Caco-2 (cell line): ENCODE data around the gene PI4KA. TPM values are rescaled to one million over a fixed set of nuclear protein-coding genes. Genes with fewer than 3 reads are reported as not detected.
"Not testable (repeated sequence)": the region's sequence is repeated elsewhere in the genome, so short reads cannot be mapped to it uniquely, and the experiment has no call there.

Experiments used
- BruUV-seq: library from RNA; stranded (reverse); fragments of 400-500 nt; replicated peaks from 2 replicates; lab custom pipeline; 2021; lab: Mats Ljungman, UMichigan
- CTCF ChIA-PET: fragments of 300-600 bp; sonication (Branson Sonifier 250); formaldehyde crosslinking; loops from one replicate; lab custom pipeline; 2022; ENCODE audit warnings: antibody characterized with exemption; lab: Charles Lee
- POLR2A ChIA-PET: fragments of 300-600 bp; sonication (Branson Sonifier 250); formaldehyde crosslinking; loops from one replicate; lab custom pipeline; 2022; ENCODE audit warnings: antibody characterized with exemption; lab: Charles Lee
- DNase-seq, 2 experiments: peaks; one replicate each; pipeline versions ENCODE4 v3.0.0 to v3.0.0-alpha.2; 2020 to 2022
- H3K27me3 ChIP-seq: replicated peaks from 2 replicates; pipeline ENCODE4 v1.6.0; 2011; ENCODE audit warnings: low read length; ENCODE audit not compliant: control insufficient read depth, insufficient read depth
- H3K36me3 ChIP-seq: 2 replicates; pipeline ENCODE4 v1.5.1; 2011; ENCODE audit warnings: low read length; ENCODE audit not compliant: control insufficient read depth, insufficient read depth
- H3K4me1 ChIP-seq: fragments of 250-450 bp; sonication (Bioruptor Pico); 2 replicates; pipeline ENCODE4 v1.5.1; 2020; ENCODE audit warnings: mild to moderate bottlenecking
- H3K4me3 ChIP-seq: 2 replicates; pipeline ENCODE4 v1.5.1; 2011; ENCODE audit warnings: low read depth, mild to moderate bottlenecking, control low read depth, low read length
- H3K9me3 ChIP-seq: fragments of 250-450 bp; sonication (Bioruptor Pico); 2 replicates; pipeline ENCODE4 v1.5.1; 2020; ENCODE audit warnings: mild to moderate bottlenecking, moderate library complexity
- H3K27ac Mint-ChIP-seq: one replicate; pipeline ENCODE4 v1.8.0; 2022; ENCODE audit warnings: mixed read lengths; ENCODE audit not compliant: unreplicated experiment
- H3K27me3 Mint-ChIP-seq: one replicate; pipeline ENCODE4 v1.8.0; 2022; ENCODE audit warnings: mixed read lengths; ENCODE audit not compliant: insufficient read depth, unreplicated experiment
- H3K36me3 Mint-ChIP-seq: one replicate; pipeline ENCODE4 v1.8.0; 2022; ENCODE audit warnings: mild to moderate bottlenecking, mixed read lengths; ENCODE audit not compliant: insufficient read depth, unreplicated experiment
- H3K4me1 Mint-ChIP-seq: one replicate; pipeline ENCODE4 v1.8.0; 2022; ENCODE audit warnings: low read depth, mixed read lengths; ENCODE audit not compliant: unreplicated experiment
- H3K4me3 Mint-ChIP-seq: one replicate; pipeline ENCODE4 v1.8.0; 2022; ENCODE audit warnings: mild to moderate bottlenecking, moderate library complexity, mixed read lengths; ENCODE audit not compliant: unreplicated experiment
- H3K9me3 Mint-ChIP-seq: one replicate; pipeline ENCODE4 v1.8.0; 2022; ENCODE audit warnings: mixed read lengths; ENCODE audit not compliant: unreplicated experiment
- intact Hi-C: fragments of 100-400 bp; cut with micrococcal nuclease; formaldehyde crosslinking; loops from one replicate; pipeline ENCODE4 v1.10.0; 2022; ENCODE audit not compliant: unreplicated experiment
- total RNA-seq: library from RNA; stranded (reverse); gene quantifications from 2 replicates; pipeline ENCODE4 v1.2.3, GENCODE V29; 2022
- TF ChIP-seq, protein P1 (sequence below), 2 experiments: fragments of 200-600 bp in 1 of 2; IDR thresholded peaks; 1 replicate in 1 of 2; 2 replicates in 1 of 2; pipeline versions ENCODE4 v1.5.1 to v1.8.0; 2011 to 2022; ENCODE audit warnings: antibody characterized with exemption in 1 of 2, control low read depth in 1 of 2, inconsistent platforms in 1 of 2, low read depth in 1 of 2, low read length in 1 of 2, mild to moderate bottlenecking in 1 of 2, moderate library complexity in 1 of 2; ENCODE audit not compliant: insufficient read depth in 1 of 2, severe bottlenecking in 1 of 2, unreplicated experiment in 1 of 2

The PI4KA gene
- total RNA-seq, 1 experiment from 2014 or later, result 66.9 TPM

DNA sequence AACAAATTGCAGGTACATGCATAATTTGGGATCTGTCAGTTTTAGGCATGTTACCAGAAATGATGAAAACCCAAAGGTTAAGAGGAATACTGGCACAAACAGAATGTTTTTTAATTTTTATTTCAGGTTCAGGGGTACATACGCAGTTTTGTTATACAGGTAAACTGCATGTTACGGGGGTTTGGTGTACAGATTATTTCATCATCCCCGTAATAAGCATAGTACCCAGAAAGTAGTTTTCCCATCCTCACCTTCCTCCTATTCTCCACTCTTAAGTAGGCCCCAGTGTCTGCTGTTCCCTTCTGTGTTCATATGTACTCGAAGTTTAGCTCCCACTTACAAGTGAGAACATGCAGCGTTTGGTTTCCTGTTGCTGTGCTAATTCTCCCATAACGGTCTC is 33.0 kb downstream of the PI4KA start:
- Mint-ChIP-seq H3K4me1 (peaks cover 6% of the 10 kb centered on the region), H3K9me3 (no peaks in the 10 kb centered on the region), H3K4me3 (no peak overlapping the region), H3K27me3 (no peaks in the 10 kb centered on the region), H3K27ac (no peak overlapping the region), H3K36me3 (peaks cover 20% of the 10 kb centered on the region)
- Histone ChIP-seq H3K27me3 (no peaks in the 10 kb centered on the region), H3K4me3 (no peak overlapping the region), H3K4me1 (peaks cover 12% of the 10 kb centered on the region), H3K9me3 (no peaks in the 10 kb centered on the region), H3K36me3 (no peaks in the 10 kb centered on the region)
- intact Hi-C loops, result no loop called here
- ChIA-PET POLR2A (no interaction called here), CTCF (no interaction called here)
- no TSS peak for BruUV-seq
- TF ChIP-seq, protein P1, sequence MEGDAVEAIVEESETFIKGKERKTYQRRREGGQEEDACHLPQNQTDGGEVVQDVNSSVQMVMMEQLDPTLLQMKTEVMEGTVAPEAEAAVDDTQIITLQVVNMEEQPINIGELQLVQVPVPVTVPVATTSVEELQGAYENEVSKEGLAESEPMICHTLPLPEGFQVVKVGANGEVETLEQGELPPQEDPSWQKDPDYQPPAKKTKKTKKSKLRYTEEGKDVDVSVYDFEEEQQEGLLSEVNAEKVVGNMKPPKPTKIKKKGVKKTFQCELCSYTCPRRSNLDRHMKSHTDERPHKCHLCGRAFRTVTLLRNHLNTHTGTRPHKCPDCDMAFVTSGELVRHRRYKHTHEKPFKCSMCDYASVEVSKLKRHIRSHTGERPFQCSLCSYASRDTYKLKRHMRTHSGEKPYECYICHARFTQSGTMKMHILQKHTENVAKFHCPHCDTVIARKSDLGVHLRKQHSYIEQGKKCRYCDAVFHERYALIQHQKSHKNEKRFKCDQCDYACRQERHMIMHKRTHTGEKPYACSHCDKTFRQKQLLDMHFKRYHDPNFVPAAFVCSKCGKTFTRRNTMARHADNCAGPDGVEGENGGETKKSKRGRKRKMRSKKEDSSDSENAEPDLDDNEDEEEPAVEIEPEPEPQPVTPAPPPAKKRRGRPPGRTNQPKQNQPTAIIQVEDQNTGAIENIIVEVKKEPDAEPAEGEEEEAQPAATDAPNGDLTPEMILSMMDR (IDR thresholded peaks at IDR 0.05; ENCODE audit: insufficient read depth in 1 of 2, low read depth in 1 of 2, low read length in 1 of 2, severe bottlenecking in 1 of 2, unreplicated experiment in 1 of 2), result no peak
- DNase-seq, result no peak

- CTCF ChIA-PET, H3K27ac Mint-ChIP-seq, H3K36me3 ChIP-seq, H3K27me3 ChIP-seq, H3K9me3 Mint-ChIP-seq, H3K4me3 ChIP-seq, DNase-seq, POLR2A ChIA-PET, H3K9me3 ChIP-seq, H3K27me3 Mint-ChIP-seq, intact Hi-C loops, BruUV-seq, H3K4me3 Mint-ChIP-seq, H3K4me1 Mint-ChIP-seq: not testable (repeated sequence)
- H3K4me1 ChIP-seq, result peaks cover 12% of the 10 kb centered on the region
- H3K36me3 Mint-ChIP-seq, result peaks cover 16% of the 10 kb centered on the region
These were observed 33.4 kb downstream of the PI4KA start for GRCh38 chr22:20825216-20825615.

- ChIA-PET CTCF (no interaction called here), POLR2A (no interaction called here)
- intact Hi-C loops, result no loop called here
- Histone ChIP-seq H3K4me3 (no peak overlapping the region), H3K4me1 (peaks cover 12% of the 10 kb centered on the region), H3K9me3 (no peaks in the 10 kb centered on the region), H3K27me3 (no peaks in the 10 kb centered on the region), H3K36me3 (no peaks in the 10 kb centered on the region)
- BruUV-seq, result no TSS peak
- Mint-ChIP-seq H3K4me3 (no peak overlapping the region), H3K4me1 (peaks cover 6% of the 10 kb centered on the region), H3K27me3 (no peaks in the 10 kb centered on the region), H3K9me3 (no peaks in the 10 kb centered on the region), H3K27ac (no peak overlapping the region), H3K36me3 (peaks cover 12% of the 10 kb centered on the region)
- DNase-seq, result no peak
- TF ChIP-seq, protein P1 (IDR thresholded peaks at IDR 0.05; ENCODE audit: insufficient read depth in 1 of 2, low read depth in 1 of 2, low read length in 1 of 2, severe bottlenecking in 1 of 2, unreplicated experiment in 1 of 2), result no peak
These were observed 35.3 kb downstream of the PI4KA start for GRCh38 chr22:20823264-20823663.

GRCh38 chr22:20822240-20822639 is 36.4 kb downstream of the PI4KA start:
- Mint-ChIP-seq H3K27ac (no peak overlapping the region), H3K27me3 (no peaks in the 10 kb centered on the region), H3K9me3 (no peaks in the 10 kb centered on the region), H3K4me1 (peaks cover 5% of the 10 kb centered on the region), H3K36me3 (peaks cover 13% of the 10 kb centered on the region), H3K4me3 (no peak overlapping the region)
- Histone ChIP-seq H3K9me3 (no peaks in the 10 kb centered on the region), H3K36me3 (no peaks in the 10 kb centered on the region), H3K4me3 (no peak overlapping the region), H3K4me1 (peaks cover 10% of the 10 kb centered on the region), H3K27me3 (no peaks in the 10 kb centered on the region)
- BruUV-seq, result no TSS peak
- TF ChIP-seq, protein P1 (IDR thresholded peaks at IDR 0.05; ENCODE audit: insufficient read depth in 1 of 2, low read depth in 1 of 2, low read length in 1 of 2, severe bottlenecking in 1 of 2, unreplicated experiment in 1 of 2), result no peak
- intact Hi-C loops, result no loop called here
- ChIA-PET CTCF (no interaction called here), POLR2A (no interaction called here)
- no peak for DNase-seq

DNA sequence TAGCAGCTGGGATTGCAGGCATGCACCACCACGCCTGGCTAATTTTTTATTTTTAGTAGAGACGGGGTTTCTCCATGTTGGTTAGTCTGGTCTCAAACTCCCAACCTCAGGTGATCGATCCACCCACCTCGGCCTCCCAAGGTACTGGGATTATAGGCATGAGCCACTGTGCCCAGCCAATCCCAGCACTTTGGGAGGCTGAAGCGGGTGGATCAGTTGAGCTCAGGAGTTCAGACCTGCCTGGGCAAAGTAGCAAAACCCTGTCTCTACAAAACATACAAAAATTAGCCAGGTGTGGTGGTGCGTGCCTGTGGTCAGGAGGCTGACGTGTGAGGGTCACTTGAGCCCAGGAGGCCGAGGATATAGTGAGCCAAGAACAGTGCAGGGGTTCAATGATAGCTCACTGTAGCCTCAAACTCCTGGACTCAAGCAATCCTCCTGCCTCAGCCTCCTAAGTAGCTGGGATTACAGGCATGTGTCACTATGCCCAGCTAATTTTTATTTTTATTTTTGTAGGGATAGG is 36.8 kb downstream of the PI4KA start:
- CTCF ChIA-PET, POLR2A ChIA-PET, H3K36me3 ChIP-seq: not testable (repeated sequence)

More for the DNA sequence above, 36.8 kb downstream of the PI4KA start:
- H3K9me3 ChIP-seq, H3K27ac Mint-ChIP-seq, BruUV-seq, intact Hi-C loops, H3K27me3 Mint-ChIP-seq, H3K9me3 Mint-ChIP-seq, H3K27me3 ChIP-seq, H3K4me1 Mint-ChIP-seq, H3K4me3 ChIP-seq, H3K4me1 ChIP-seq, H3K4me3 Mint-ChIP-seq, DNase-seq: not testable (repeated sequence)
- H3K36me3 Mint-ChIP-seq, result peaks cover 13% of the 10 kb centered on the region
